GM06990 (cell line): ENCODE results near the gene HDAC10.
"Not testable (repeated sequence)": the region's sequence is repeated elsewhere in the genome, so short reads cannot be mapped to it uniquely, and the experiment has no call there.

ENCODE experiments used
- DNase-seq: peaks from one replicate; pipeline ENCODE4 v3.0.0-alpha.2; 2011; ENCODE audit not compliant: insufficient read length; ENCODE audit errors: extremely low read depth
- H3K27me3 ChIP-seq: replicated peaks from 2 replicates; pipeline ENCODE4 v1.6.0; 2011; ENCODE audit warnings: low read length; ENCODE audit not compliant: control insufficient read depth, insufficient read depth
- H3K36me3 ChIP-seq: 2 replicates; pipeline ENCODE4 v1.5.1; 2011; ENCODE audit warnings: low read length; ENCODE audit not compliant: control insufficient read depth, insufficient read depth
- H3K4me3 ChIP-seq: replicated peaks from 2 replicates; pipeline ENCODE4 v1.5.1; 2011; ENCODE audit warnings: low read depth, mild to moderate bottlenecking, control low read depth, low read length
- CTCF ChIP-seq: IDR thresholded peaks from 2 replicates; pipeline ENCODE4 v1.5.1; 2011; ENCODE audit warnings: low read length, control low read depth, mild to moderate bottlenecking, inconsistent platforms; ENCODE audit not compliant: insufficient read depth, poor library complexity, severe bottlenecking

Gene HDAC10

GRCh38 chr22:50277761-50278160, 26.7 kb upstream of the HDAC10 start:
- Histone ChIP-seq H3K36me3 (peaks cover 49% of the 10 kb centered on the region), H3K27me3 (no peaks in the 10 kb centered on the region), H3K4me3 (no peak overlapping the region)
- DNase-seq = no peak
- no peak for TF ChIP-seq CTCF

DNA sequence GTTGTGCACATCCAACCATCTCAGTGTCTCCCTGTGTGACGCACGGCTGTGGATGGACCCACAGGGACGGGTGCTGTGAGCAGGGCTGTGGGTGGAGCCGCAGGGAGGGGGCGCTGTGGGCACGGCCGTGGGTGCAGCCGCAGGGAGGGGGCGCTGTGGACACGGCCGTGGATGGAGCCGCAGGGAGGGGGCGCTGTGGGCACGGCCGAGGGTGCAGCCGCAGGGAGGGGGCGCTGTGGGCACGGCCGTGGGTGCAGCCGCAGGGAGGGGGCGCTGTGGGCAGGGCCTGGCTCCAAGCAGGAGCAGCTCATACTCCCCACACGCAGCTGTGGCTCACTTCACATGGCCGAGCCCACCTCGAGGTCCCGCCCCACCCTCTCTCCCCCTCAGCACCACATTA, 25.1 kb upstream of the HDAC10 start:
- peak; percentile 84 for TF ChIP-seq CTCF
- H3K4me3 ChIP-seq = no peak overlapping the region
- peak; percentile 85 for DNase-seq
- peaks cover 39% of the 10 kb centered on the region for H3K36me3 ChIP-seq
- no peaks in the 10 kb centered on the region for H3K27me3 ChIP-seq

DNA sequence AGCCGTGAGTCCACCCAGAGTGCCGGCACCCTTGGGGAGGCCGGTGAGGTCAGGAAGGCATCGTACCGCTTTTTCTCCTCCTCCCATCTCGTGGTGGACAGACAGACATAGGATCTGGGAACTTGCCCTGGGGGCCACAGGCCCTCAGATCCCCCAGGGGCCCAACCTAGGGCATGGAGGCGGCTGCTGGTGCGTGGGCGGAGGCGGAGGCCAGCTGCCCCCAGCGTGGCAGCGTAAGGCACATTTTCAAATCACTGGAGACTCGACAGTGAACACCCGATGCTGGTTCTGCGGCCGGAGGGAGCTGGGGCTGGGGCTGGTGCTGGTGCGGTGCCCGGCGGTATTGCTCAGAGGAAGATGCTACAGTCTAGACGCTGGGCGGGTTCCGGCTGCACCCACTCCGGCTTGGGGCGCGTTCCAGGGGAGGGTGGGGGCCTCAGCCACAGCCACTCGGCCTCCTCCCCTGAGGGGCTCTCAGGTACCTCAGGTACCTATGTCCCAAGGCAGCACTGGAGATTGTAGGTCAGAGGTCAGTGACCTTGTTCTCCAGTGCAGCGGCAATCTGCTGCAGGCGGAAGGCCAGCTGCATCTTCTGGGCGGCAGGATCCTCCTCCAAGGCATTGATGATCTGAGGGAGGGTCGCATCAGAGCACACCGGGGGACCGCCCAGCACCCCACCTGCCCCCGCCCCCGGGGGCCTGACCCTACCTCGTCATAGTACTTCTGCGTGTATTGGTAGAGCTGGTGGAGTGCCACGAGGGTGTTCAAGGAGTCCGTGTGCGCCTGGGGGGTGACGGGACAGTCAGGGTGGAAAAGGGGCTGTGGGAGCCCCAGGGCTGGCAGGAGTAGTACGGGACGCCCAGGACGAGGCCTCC, 24.4 kb upstream of the HDAC10 start:
- H3K27me3 ChIP-seq = no peaks in the 10 kb centered on the region
- DNase-seq = no peak
- H3K36me3 ChIP-seq = peaks cover 36% of the 10 kb centered on the region
- H3K4me3 ChIP-seq = no peak overlapping the region
- no peak for TF ChIP-seq CTCF

- DNase-seq = no peak
- Histone ChIP-seq H3K4me3 (no peak overlapping the region), H3K36me3 (peaks cover 31% of the 10 kb centered on the region), H3K27me3 (no peaks in the 10 kb centered on the region)
- no peak for TF ChIP-seq CTCF
Measured at GRCh38 chr22:50274771-50275170, 23.7 kb upstream of the HDAC10 start.

GRCh38 chr22:50274311-50274710, 23.2 kb upstream of the HDAC10 start:
- peak; percentile 27 for TF ChIP-seq CTCF
- peaks cover 30% of the 10 kb centered on the region for H3K36me3 ChIP-seq
- DNase-seq = no peak
- H3K27me3 ChIP-seq = no peaks in the 10 kb centered on the region
- no peak overlapping the region for H3K4me3 ChIP-seq

- not testable (repeated sequence) for DNase-seq, H3K4me3 ChIP-seq, H3K27me3 ChIP-seq
- peaks cover 28% of the 10 kb centered on the region for H3K36me3 ChIP-seq
Measured at GRCh38 chr22:50273781-50274180, 22.7 kb upstream of the HDAC10 start.

GRCh38 chr22:50273352-50273751, 22.3 kb upstream of the HDAC10 start:
- not testable (repeated sequence) for H3K4me3 ChIP-seq, H3K27me3 ChIP-seq, DNase-seq
- peaks cover 24% of the 10 kb centered on the region for H3K36me3 ChIP-seq
